K562 (cell line): Measurements from ENCODE around the gene SGMS1. TPM values are rescaled to one million over a fixed set of nuclear protein-coding genes. Genes with fewer than 3 reads are reported as not detected.
A peak's percentile ranks its signal among the peaks of the same experiment; 100 is the strongest.

ENCODE experiments used
- ARID4B ChIP-seq: sonication (generic); formaldehyde crosslinking; IDR thresholded peaks from 2 replicates; pipeline ENCODE4 v1.8.0; 2022; ENCODE audit warnings: mild to moderate bottlenecking, missing genetic modification reagents
- CEBPG ChIP-seq, 3 experiments: fragments of 200-800 bp in 1 of 3; sonication (Bioruptor generic) in 1 of 3; sonication (generic) in 1 of 3; formaldehyde crosslinking in 1 of 3; IDR thresholded peaks in 2 of 3; conservative IDR thresholded peaks in 1 of 3; 2 replicates each; pipeline versions ENCODE4 v1.6.1 to v1.8.0; 2016 to 2022; ENCODE audit warnings: missing compliant biosample characterization in 2 of 3, missing genetic modification characterization in 2 of 3, mild to moderate bottlenecking in 1 of 3, missing genetic modification reagents in 1 of 3
- CHD2 ChIP-seq: IDR thresholded peaks from 2 replicates; pipeline ENCODE4 v1.6.1; 2011; ENCODE audit warnings: low read depth, low read length
- DMBX1 ChIP-seq: fragments of 250-450 bp; sonication (Bioruptor Pico); IDR thresholded peaks from 2 replicates; pipeline ENCODE4 v1.8.0; 2022; ENCODE audit warnings: inconsistent platforms, mild to moderate bottlenecking, moderate library complexity, borderline replicate concordance
- ETV6 ChIP-seq, 3 experiments: fragments of 150-350 bp in 1 of 3; sonication (generic) in 1 of 3; formaldehyde crosslinking in 1 of 3; IDR thresholded peaks; 2 replicates each; pipeline versions ENCODE4 v1.6.1 to v1.8.0; 2014 to 2022; ENCODE audit warnings: borderline replicate concordance in 2 of 3, low read depth in 2 of 3, antibody characterized with exemption in 1 of 3, low read length in 1 of 3, mild to moderate bottlenecking in 1 of 3, missing genetic modification reagents in 1 of 3
- JUNB ChIP-seq: fragments of 450-650 bp; formaldehyde crosslinking; conservative IDR thresholded peaks from 2 replicates; pipeline ENCODE4 v1.4.0; 2020; ENCODE audit warnings: mild to moderate bottlenecking
- MEIS2 ChIP-seq: fragments of 450-650 bp; IDR thresholded peaks from 2 replicates; pipeline ENCODE4 v1.6.1; 2014; ENCODE audit warnings: mild to moderate bottlenecking; ENCODE audit not compliant: partially characterized antibody
- PHF20 ChIP-seq: fragments of 450-650 bp; IDR thresholded peaks from 2 replicates; pipeline ENCODE4 v1.6.1; 2018; ENCODE audit not compliant: partially characterized antibody
- RBM14 ChIP-seq: fragments of 200-400 bp; formaldehyde crosslinking; IDR thresholded peaks from 2 replicates; pipeline ENCODE4 v1.6.1; 2018; ENCODE audit warnings: low read depth, mild to moderate bottlenecking, low read length, moderate library complexity, borderline replicate concordance; ENCODE audit not compliant: insufficient read depth
- SIX5 ChIP-seq, 2 experiments: IDR thresholded peaks; 2 replicates each; pipeline ENCODE4 v1.6.1; 2011; ENCODE audit warnings: low read length in 2 of 2, borderline replicate concordance in 1 of 2, low read depth in 1 of 2, mild to moderate bottlenecking in 1 of 2, moderate library complexity in 1 of 2; ENCODE audit not compliant: insufficient read depth in 1 of 2
- SRF ChIP-seq, 2 experiments: fragments of 250-450, 450-650 bp in 1 of 2; sonication (Bioruptor Pico) in 1 of 2; sonication (generic) in 1 of 2; formaldehyde crosslinking; IDR thresholded peaks; 2 replicates each; pipeline versions ENCODE4 v1.5.0 to v1.5.1; 2020 to 2022; ENCODE audit warnings: mild to moderate bottlenecking in 1 of 2, missing genetic modification reagents in 1 of 2
- TBP ChIP-seq: optimal IDR thresholded peaks from 2 replicates; pipeline ENCODE3; 2011; ENCODE audit warnings: low read depth, low read length, improper control_type of control experiment
- TEAD2 ChIP-seq: fragments of 450-650 bp; IDR thresholded peaks from 2 replicates; pipeline ENCODE4 v1.6.1; 2016; ENCODE audit warnings: missing genetic modification characterization, control low read depth, missing compliant biosample characterization
- ZNF668 ChIP-seq: fragments of 250-450 bp; sonication (Bioruptor Pico); IDR thresholded peaks from 2 replicates; pipeline ENCODE4 v1.8.0; 2022; ENCODE audit warnings: mild to moderate bottlenecking, inconsistent platforms
- polyA plus RNA-seq, 8 experiments: library from polyadenylated mRNA; depleted of rRNA in 4 of 8; stranded (reverse) in 5 of 8; unstranded in 3 of 8; fragments of >200 nt; fragmentation: Nextera tagmentation in 2 of 8; fragmentation: Illumina TruSeq in 1 of 8; extraction: Ambion mirVana in 2 of 8; extraction: Trizol in 1 of 8; gene quantifications; 2 replicates each; pipeline versions ENCODE4 v1.2.1 to v1.2.3, GENCODE V29; 2011 to 2014; ENCODE audit warnings: inconsistent platforms in 1 of 8, missing spikeins in 1 of 8
- total RNA-seq, 7 experiments: library from RNA; depleted of rRNA in 6 of 7; stranded (reverse); fragments of >200 nt in 6 of 7; fragmentation: Illumina TruSeq in 2 of 7; extraction: Trizol in 2 of 7; gene quantifications; 2 replicates each; pipeline versions ENCODE4 v1.2.1 to v1.2.3, GENCODE V29; 2011 to 2021; ENCODE audit warnings: low replicate concordance in 1 of 7
- TF ChIP-seq, protein P1 (sequence below): fragments of 250-450 bp; sonication (Bioruptor Pico); IDR thresholded peaks from 2 replicates; pipeline ENCODE4 v1.8.0; 2022; ENCODE audit warnings: moderate library complexity, mild to moderate bottlenecking, inconsistent platforms
- TF ChIP-seq, protein P2 (sequence below): fragments of 250-450 bp; sonication (Bioruptor Pico); IDR thresholded peaks from 2 replicates; pipeline ENCODE4 v1.5.0; 2021
- TF ChIP-seq, protein P3 (sequence below): fragments of 250-450 bp; sonication (Bioruptor Pico); IDR thresholded peaks from 2 replicates; pipeline ENCODE4 v1.9.0; 2021; ENCODE audit warnings: mild to moderate bottlenecking, inconsistent platforms

The SGMS1 gene
- total and polyA plus RNA-seq, 9 of the 15 experiments (the other 6 are each of a cell fraction or from before 2014, with no cell fraction given), result 22.6 to 232 (median 82.2) TPM

DNA sequence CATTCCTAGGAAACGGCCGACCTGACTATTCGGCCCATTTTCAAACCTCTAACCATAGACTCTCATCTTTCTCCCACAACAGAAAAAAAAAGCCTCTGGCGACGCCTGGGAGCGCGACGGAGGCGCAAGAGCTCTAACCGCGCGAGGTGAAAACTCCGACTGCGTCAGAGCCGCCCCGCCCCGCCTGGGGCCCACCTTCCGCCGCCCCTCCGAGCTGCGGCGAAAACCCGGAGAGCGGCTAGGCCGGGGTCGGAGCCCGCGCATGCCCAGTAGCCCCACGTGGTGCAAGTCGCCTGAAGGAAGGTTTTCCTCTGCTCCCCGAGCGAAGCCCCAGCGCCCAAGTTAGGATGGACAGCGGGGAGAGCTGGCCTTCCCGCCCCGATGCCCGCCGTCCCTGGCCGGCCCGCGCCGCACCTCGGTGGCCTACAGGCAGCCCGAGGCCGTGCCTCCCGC is 683 bp upstream of the SGMS1 start (continued):
- TF ChIP-seq MEIS2, result peak; percentile 62
- peak in 1 of 2 experiments; percentile 35; a peak in 1 of 4 replicates for TF ChIP-seq SRF (CRISPR knock-in tag; IDR thresholded peaks at IDR 0.05)
- TF ChIP-seq JUNB (CRISPR knock-in tag), result no peak
- TF ChIP-seq, protein P1, sequence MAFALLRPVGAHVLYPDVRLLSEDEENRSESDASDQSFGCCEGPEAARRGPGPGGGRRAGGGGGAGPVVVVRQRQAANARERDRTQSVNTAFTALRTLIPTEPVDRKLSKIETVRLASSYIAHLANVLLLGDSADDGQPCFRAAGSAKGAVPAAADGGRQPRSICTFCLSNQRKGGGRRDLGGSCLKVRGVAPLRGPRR (CRISPR knock-in tag), result no peak
- no peak for TF ChIP-seq DMBX1 (CRISPR knock-in tag)
- TF ChIP-seq ETV6 (IDR thresholded peaks at IDR 0.05; ENCODE audit: borderline replicate concordance in 1 of 2, low read depth in 2 of 2, low read length in 1 of 2), result no peak
- TF ChIP-seq ETV6 (CRISPR knock-in tag; IDR thresholded peaks at IDR 0.05; ENCODE audit: borderline replicate concordance), result no peak
- no peak for TF ChIP-seq ZNF668
- no peak for TF ChIP-seq ARID4B (CRISPR knock-in tag)
- TF ChIP-seq CEBPG (CRISPR knock-in tag; IDR thresholded peaks at IDR 0.05), result no peak
- TF ChIP-seq CEBPG (tag; conservative IDR thresholded peaks at IDR 0.05 in 1 of 2, IDR thresholded peaks at IDR 0.05 in 1 of 2), result no peak
- no peak for TF ChIP-seq PHF20
- TF ChIP-seq, protein P2, sequence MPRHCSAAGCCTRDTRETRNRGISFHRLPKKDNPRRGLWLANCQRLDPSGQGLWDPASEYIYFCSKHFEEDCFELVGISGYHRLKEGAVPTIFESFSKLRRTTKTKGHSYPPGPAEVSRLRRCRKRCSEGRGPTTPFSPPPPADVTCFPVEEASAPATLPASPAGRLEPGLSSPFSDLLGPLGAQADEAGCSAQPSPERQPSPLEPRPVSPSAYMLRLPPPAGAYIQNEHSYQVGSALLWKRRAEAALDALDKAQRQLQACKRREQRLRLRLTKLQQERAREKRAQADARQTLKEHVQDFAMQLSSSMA (CRISPR knock-in tag), result no peak
- no peak for TF ChIP-seq TEAD2 (tag)
- TF ChIP-seq SIX5 (IDR thresholded peaks at IDR 0.05; ENCODE audit: borderline replicate concordance in 1 of 2, insufficient read depth in 1 of 2, low read depth in 1 of 2, low read length in 2 of 2), result no peak
- TF ChIP-seq TBP, result peak; percentile 72
- TF ChIP-seq, protein P3, sequence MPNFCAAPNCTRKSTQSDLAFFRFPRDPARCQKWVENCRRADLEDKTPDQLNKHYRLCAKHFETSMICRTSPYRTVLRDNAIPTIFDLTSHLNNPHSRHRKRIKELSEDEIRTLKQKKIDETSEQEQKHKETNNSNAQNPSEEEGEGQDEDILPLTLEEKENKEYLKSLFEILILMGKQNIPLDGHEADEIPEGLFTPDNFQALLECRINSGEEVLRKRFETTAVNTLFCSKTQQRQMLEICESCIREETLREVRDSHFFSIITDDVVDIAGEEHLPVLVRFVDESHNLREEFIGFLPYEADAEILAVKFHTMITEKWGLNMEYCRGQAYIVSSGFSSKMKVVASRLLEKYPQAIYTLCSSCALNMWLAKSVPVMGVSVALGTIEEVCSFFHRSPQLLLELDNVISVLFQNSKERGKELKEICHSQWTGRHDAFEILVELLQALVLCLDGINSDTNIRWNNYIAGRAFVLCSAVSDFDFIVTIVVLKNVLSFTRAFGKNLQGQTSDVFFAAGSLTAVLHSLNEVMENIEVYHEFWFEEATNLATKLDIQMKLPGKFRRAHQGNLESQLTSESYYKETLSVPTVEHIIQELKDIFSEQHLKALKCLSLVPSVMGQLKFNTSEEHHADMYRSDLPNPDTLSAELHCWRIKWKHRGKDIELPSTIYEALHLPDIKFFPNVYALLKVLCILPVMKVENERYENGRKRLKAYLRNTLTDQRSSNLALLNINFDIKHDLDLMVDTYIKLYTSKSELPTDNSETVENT, result no peak
- no peak for TF ChIP-seq RBM14
- no peak; the same call in 1 of the 2 replicates for TF ChIP-seq CHD2
